Astrocyte (in vitro differentiated cells and primary cell): ENCODE measurements around the gene SUGP2. TPM values are rescaled to one million over a fixed set of nuclear protein-coding genes. Genes with fewer than 3 reads are reported as not detected.
A peak's percentile ranks its signal among the peaks of the same experiment; 100 is the strongest.

Experiments
- DNase-seq: peaks from one replicate; pipeline ENCODE4 v3.0.0-alpha.2; 2010; ENCODE audit warnings: low read depth
- FAIRE-seq: peaks from 2 replicates; lab custom pipeline; 2011; peaks lifted over from hg19 to GRCh38; lab: Jason Lieb, UNC
- H2AFZ ChIP-seq: 2 replicates; pipeline ENCODE4 v1.6.0; 2012; ENCODE audit warnings: low read depth, low read length, inconsistent platforms
- H3K27ac ChIP-seq: 2 replicates; pipeline ENCODE4 v1.5.1; 2011; ENCODE audit warnings: low read depth, low read length, inconsistent platforms
- H3K27me3 ChIP-seq: 2 replicates; pipeline ENCODE4 v1.6.0; 2011; ENCODE audit warnings: low read length, inconsistent platforms; ENCODE audit not compliant: insufficient read depth
- H3K36me3 ChIP-seq: 2 replicates; pipeline ENCODE4 v1.5.1; 2011; ENCODE audit warnings: low read length, inconsistent platforms; ENCODE audit not compliant: insufficient read depth
- H3K4me1 ChIP-seq: 2 replicates; pipeline ENCODE4 v1.5.1; 2011; ENCODE audit warnings: low read length, inconsistent platforms; ENCODE audit not compliant: insufficient read depth
- H3K4me2 ChIP-seq: 2 replicates; pipeline ENCODE4 v1.6.0; 2012; ENCODE audit warnings: low read length, inconsistent platforms
- H3K4me3 ChIP-seq: 2 replicates; pipeline ENCODE4 v1.5.1; 2011; ENCODE audit warnings: low read depth, mild to moderate bottlenecking, low read length, inconsistent platforms; ENCODE audit not compliant: insufficient read depth
- H3K79me2 ChIP-seq: 2 replicates; pipeline ENCODE4 v1.6.0; 2012; ENCODE audit warnings: mild to moderate bottlenecking, low read length, inconsistent platforms; ENCODE audit not compliant: insufficient read depth
- H3K9ac ChIP-seq: 2 replicates; pipeline ENCODE4 v1.6.0; 2012; ENCODE audit warnings: mild to moderate bottlenecking, low read length, inconsistent platforms
- H3K9me3 ChIP-seq: 2 replicates; pipeline ENCODE4 v1.5.1; 2012; ENCODE audit warnings: low read depth, mild to moderate bottlenecking, low read length, inconsistent platforms; ENCODE audit not compliant: insufficient read depth
- H4K20me1 ChIP-seq: 2 replicates; pipeline ENCODE4 v1.6.0; 2012; ENCODE audit warnings: low read length, inconsistent platforms; ENCODE audit not compliant: insufficient read depth
- H3K27ac Mint-ChIP-seq: one replicate; pipeline ENCODE4 v1.8.0; 2021; ENCODE audit warnings: mild to moderate bottlenecking, mixed read lengths; ENCODE audit not compliant: unreplicated experiment
- H3K27me3 Mint-ChIP-seq: one replicate; pipeline ENCODE4 v1.8.0; 2021; ENCODE audit warnings: low read depth, mixed read lengths; ENCODE audit not compliant: unreplicated experiment
- H3K36me3 Mint-ChIP-seq: one replicate; pipeline ENCODE4 v1.8.0; 2021; ENCODE audit warnings: low read depth, mixed read lengths; ENCODE audit not compliant: unreplicated experiment
- H3K4me1 Mint-ChIP-seq: one replicate; pipeline ENCODE4 v1.8.0; 2021; ENCODE audit warnings: low read depth, mixed read lengths; ENCODE audit not compliant: unreplicated experiment
- H3K4me3 Mint-ChIP-seq: one replicate; pipeline ENCODE4 v1.8.0; 2021; ENCODE audit warnings: mild to moderate bottlenecking, moderate library complexity, mixed read lengths; ENCODE audit not compliant: unreplicated experiment
- H3K9me3 Mint-ChIP-seq: one replicate; pipeline ENCODE4 v1.8.0; 2021; ENCODE audit warnings: mild to moderate bottlenecking, mixed read lengths; ENCODE audit not compliant: unreplicated experiment
- CTCF ChIP-seq: IDR thresholded peaks from 2 replicates; pipeline ENCODE4 v1.5.1; 2011; ENCODE audit warnings: low read depth, mild to moderate bottlenecking, inconsistent platforms, low read length, moderate library complexity; ENCODE audit not compliant: insufficient read depth
- EZH2 ChIP-seq: IDR thresholded peaks from 2 replicates; pipeline ENCODE4 v1.6.1; 2012; ENCODE audit warnings: mild to moderate bottlenecking, low read length, inconsistent platforms; ENCODE audit not compliant: insufficient read depth
- total RNA-seq: library from RNA; stranded (reverse); gene quantifications from 2 replicates; pipeline ENCODE4 v1.2.1, GENCODE V29; 2021

The SUGP2 gene
- total RNA-seq, 1 donor from 2014 or later, result 77.6 TPM

- Histone ChIP-seq H4K20me1 (peaks cover 81% of the 10 kb centered on the region), H3K4me2 (peak overlapping the region; percentile 59), H3K27me3 (no peaks in the 10 kb centered on the region), H3K79me2 (peaks cover 88% of the 10 kb centered on the region), H3K36me3 (peaks cover 53% of the 10 kb centered on the region), H3K9me3 (no peaks in the 10 kb centered on the region), H3K4me3 (no peak overlapping the region), H3K4me1 (peaks cover 9% of the 10 kb centered on the region), H3K9ac (peak overlapping the region; percentile 43), H3K27ac (peak overlapping the region; percentile 60), H2AFZ (no peak overlapping the region)
- Mint-ChIP-seq H3K4me1 (peaks cover 4% of the 10 kb centered on the region), H3K27me3 (no peaks in the 10 kb centered on the region), H3K27ac (peak overlapping the region; percentile 72), H3K9me3 (no peaks in the 10 kb centered on the region), H3K4me3 (no peak overlapping the region), H3K36me3 (peaks cover 22% of the 10 kb centered on the region)
- FAIRE-seq, result no peak
- peak; percentile 47 for DNase-seq
- TF ChIP-seq EZH2, result no peak
- TF ChIP-seq CTCF, result no peak
Measured at GRCh38 chr19:19021115-19021514, 12.2 kb downstream of the SUGP2 start.

GRCh38 chr19:19010551-19010950, 22.8 kb downstream of the SUGP2 start:
- H3K9me3 Mint-ChIP-seq, result peaks cover 1% of the 10 kb centered on the region
- TF ChIP-seq CTCF, result no peak
- TF ChIP-seq EZH2, result no peak
- Histone ChIP-seq H3K27me3 (no peaks in the 10 kb centered on the region), H3K9ac (no peak overlapping the region), H3K4me1 (no peaks in the 10 kb centered on the region), H3K79me2 (peaks cover 25% of the 10 kb centered on the region), H3K27ac (no peak overlapping the region), H3K4me3 (no peak overlapping the region), H3K9me3 (no peaks in the 10 kb centered on the region), H3K36me3 (peaks cover 46% of the 10 kb centered on the region), H3K4me2 (no peak overlapping the region), H2AFZ (no peak overlapping the region), H4K20me1 (peaks cover 69% of the 10 kb centered on the region)
- H3K27ac Mint-ChIP-seq, result no peak overlapping the region
- H3K27me3 Mint-ChIP-seq, result no peaks in the 10 kb centered on the region
- DNase-seq (no peak), FAIRE-seq (no peak)
- H3K36me3 Mint-ChIP-seq, result peaks cover 17% of the 10 kb centered on the region
- no peaks in the 10 kb centered on the region for H3K4me1 Mint-ChIP-seq
- no peak overlapping the region for H3K4me3 Mint-ChIP-seq

- Histone ChIP-seq H3K4me3 (no peak overlapping the region), H3K9ac (no peak overlapping the region), H3K36me3 (peaks cover 50% of the 10 kb centered on the region), H3K27ac (no peak overlapping the region), H3K27me3 (no peaks in the 10 kb centered on the region), H3K79me2 (peaks cover 23% of the 10 kb centered on the region), H4K20me1 (peaks cover 69% of the 10 kb centered on the region), H2AFZ (no peak overlapping the region), H3K4me1 (no peaks in the 10 kb centered on the region), H3K9me3 (no peaks in the 10 kb centered on the region), H3K4me2 (no peak overlapping the region)
- Mint-ChIP-seq H3K9me3 (peaks cover 1% of the 10 kb centered on the region), H3K27ac (no peak overlapping the region), H3K36me3 (peaks cover 17% of the 10 kb centered on the region), H3K4me1 (no peaks in the 10 kb centered on the region), H3K27me3 (no peaks in the 10 kb centered on the region), H3K4me3 (peak overlapping the region; percentile 27)
- no peak for TF ChIP-seq CTCF
- DNase-seq (no peak), FAIRE-seq (no peak)
Measured at GRCh38 chr19:19009951-19010350, 23.4 kb downstream of the SUGP2 start.
